HG03280 (cell line): Measurements from ENCODE around the gene HGFAC.

Source experiments
- ATAC-seq: cut with Tn5 transposase; IDR thresholded peaks from one replicate; pipeline ENCODE4 v1.9.1; 2021; ENCODE audit warnings: mild to moderate bottlenecking, moderate library complexity; ENCODE audit not compliant: unreplicated experiment

HGFAC gene

GRCh38 chr4:3471886-3472285, 30.1 kb downstream of the HGFAC start:
- no peak for ATAC-seq

- no peak for ATAC-seq
These were observed 30.8 kb downstream of the HGFAC start for GRCh38 chr4:3472411-3473141.

GRCh38 chr4:3473181-3473950, 31.6 kb downstream of the HGFAC start:
- ATAC-seq = no peak

- ATAC-seq = no peak
These were observed 32.4 kb downstream of the HGFAC start for GRCh38 chr4:3473996-3474765.

- ATAC-seq = no peak
These were observed 33.4 kb downstream of the HGFAC start for GRCh38 chr4:3475041-3475712.

- ATAC-seq = no peak
These were observed 34.0 kb downstream of the HGFAC start for GRCh38 chr4:3475713-3476260.

GRCh38 chr4:3476341-3476747, 34.6 kb downstream of the HGFAC start:
- ATAC-seq = no peak

GRCh38 chr4:3476936-3477749, 35.4 kb downstream of the HGFAC start:
- no peak for ATAC-seq

- ATAC-seq = no peak
These were observed 36.1 kb downstream of the HGFAC start for GRCh38 chr4:3477750-3478430.

GRCh38 chr4:3478446-3479357, 36.9 kb downstream of the HGFAC start:
- ATAC-seq = no peak

- no peak for ATAC-seq
These were observed 37.8 kb downstream of the HGFAC start for GRCh38 chr4:3479358-3480101.

- ATAC-seq = peak; percentile 68
These were observed 38.9 kb downstream of the HGFAC start for GRCh38 chr4:3480528-3481112.

- ATAC-seq = no peak
These were observed 39.4 kb downstream of the HGFAC start for GRCh38 chr4:3481113-3481531.

- ATAC-seq = no peak
These were observed 40.1 kb downstream of the HGFAC start for GRCh38 chr4:3481783-3482393.

- no peak for ATAC-seq
These were observed 40.9 kb downstream of the HGFAC start for GRCh38 chr4:3482707-3483106.

GRCh38 chr4:3483471-3483921, 41.7 kb downstream of the HGFAC start:
- no peak for ATAC-seq
